Neuronal stem cell (in vitro differentiated cells): ENCODE data around the gene TMEM271.

Experiments used
- DNase-seq: peaks from one replicate; pipeline ENCODE4 v3.0.0-alpha.2; 2013; ENCODE audit warnings: low spot score
- H2AFZ ChIP-seq: one replicate; pipeline ENCODE4 v1.6.1; 2013; ENCODE audit warnings: mild to moderate bottlenecking, low read length, inconsistent platforms
- H2AK5ac ChIP-seq: 2 replicates; pipeline ENCODE4 v1.6.1; 2013; ENCODE audit warnings: low read depth, mild to moderate bottlenecking, inconsistent platforms, low read length, moderate library complexity, mixed read lengths
- H2BK120ac ChIP-seq: 2 replicates; pipeline ENCODE4 v1.6.1; 2013; ENCODE audit warnings: low read depth, mild to moderate bottlenecking, inconsistent platforms, low read length, moderate library complexity, mixed read lengths
- H2BK12ac ChIP-seq: one replicate; pipeline ENCODE4 v1.6.1; 2013; ENCODE audit warnings: low read length, inconsistent platforms
- H2BK15ac ChIP-seq: 2 replicates; pipeline ENCODE4 v1.6.1; 2013; ENCODE audit warnings: mild to moderate bottlenecking, low read length, inconsistent platforms, mixed read lengths
- H2BK5ac ChIP-seq: one replicate; pipeline ENCODE4 v1.6.1; 2013; ENCODE audit warnings: inconsistent platforms, mild to moderate bottlenecking, low read length, moderate library complexity
- H3K14ac ChIP-seq: one replicate; pipeline ENCODE4 v1.6.1; 2013; ENCODE audit warnings: low read length, inconsistent platforms
- H3K18ac ChIP-seq: 2 replicates; pipeline ENCODE4 v1.6.1; 2013; ENCODE audit warnings: low read length, inconsistent platforms
- H3K23ac ChIP-seq: 2 replicates; pipeline ENCODE4 v1.6.1; 2013; ENCODE audit warnings: low read depth, mild to moderate bottlenecking, mixed read lengths, low read length, inconsistent platforms; ENCODE audit not compliant: poor library complexity
- H3K27ac ChIP-seq: replicated peaks from 3 replicates; pipeline ENCODE4 v1.5.1; 2013; ENCODE audit warnings: low read length, inconsistent platforms
- H3K27me3 ChIP-seq, 3 experiments: 2 replicates each; pipeline ENCODE4 v1.6.1; 2013; ENCODE audit warnings: low read length in 3 of 3, mild to moderate bottlenecking in 2 of 3, inconsistent platforms in 1 of 3, low read depth in 1 of 3, mixed read lengths in 1 of 3, moderate library complexity in 1 of 3; ENCODE audit not compliant: control insufficient read depth in 3 of 3, insufficient read depth in 3 of 3
- H3K36me3 ChIP-seq, 2 donors: replicated peaks in 1 of 2; 2 replicates each; pipeline ENCODE4 v1.6.1; 2013; ENCODE audit warnings: low read length in 2 of 2; ENCODE audit not compliant: control insufficient read depth in 2 of 2, insufficient read depth in 2 of 2
- H3K4ac ChIP-seq: 2 replicates; pipeline ENCODE4 v1.6.1; 2013; ENCODE audit warnings: inconsistent platforms, mild to moderate bottlenecking, low read length, moderate library complexity
- H3K4me1 ChIP-seq, 2 donors: 1 replicate in 1 of 2; 2 replicates in 1 of 2; pipeline ENCODE4 v1.6.1; 2013; ENCODE audit warnings: low read length in 2 of 2, low read depth in 1 of 2; ENCODE audit not compliant: control insufficient read depth in 2 of 2, insufficient read depth in 1 of 2
- H3K4me2 ChIP-seq: one replicate; pipeline ENCODE4 v1.6.1; 2013; ENCODE audit warnings: mild to moderate bottlenecking, low read length, inconsistent platforms; ENCODE audit not compliant: insufficient read depth, poor library complexity, severe bottlenecking
- H3K4me3 ChIP-seq, 2 donors: 2 replicates each; pipeline ENCODE4 v1.5.1; 2013; ENCODE audit warnings: low read length in 2 of 2, mild to moderate bottlenecking in 2 of 2, inconsistent platforms in 1 of 2, moderate library complexity in 1 of 2
- H3K79me1 ChIP-seq: one replicate; pipeline ENCODE4 v1.6.1; 2013; ENCODE audit warnings: low read depth, mild to moderate bottlenecking, inconsistent platforms, low read length, moderate library complexity
- H3K9ac ChIP-seq: one replicate; pipeline ENCODE4 v1.6.1; 2013; ENCODE audit warnings: mild to moderate bottlenecking, low read depth, low read length, inconsistent platforms; ENCODE audit not compliant: poor library complexity
- H3K9me3 ChIP-seq, 2 donors: replicated peaks in 1 of 2; 2 replicates each; pipeline versions ENCODE3 to v1.6.1; 2013; ENCODE audit warnings: low read length in 2 of 2, mild to moderate bottlenecking in 2 of 2, inconsistent platforms in 1 of 2, low read depth in 1 of 2, mixed read lengths in 1 of 2, moderate library complexity in 1 of 2; ENCODE audit not compliant: control insufficient read depth in 2 of 2, insufficient read depth in 1 of 2
- H4K8ac ChIP-seq: one replicate; pipeline ENCODE4 v1.6.1; 2013; ENCODE audit warnings: low read depth, mild to moderate bottlenecking, inconsistent platforms, low read length, moderate library complexity
- H4K91ac ChIP-seq: one replicate; pipeline ENCODE4 v1.6.1; 2013; ENCODE audit warnings: low read length, low read depth, mild to moderate bottlenecking, inconsistent platforms; ENCODE audit not compliant: poor library complexity
- WGBS, 2 donors: extraction: QIAGEN DNeasy Blood & Tissue Kit; methylation state at CpG; one replicate each; pipeline ENCODE4 v1.1.7; 2013; ENCODE audit warnings: missing lambda C conversion rate in 2 of 2, mixed read lengths in 1 of 2; ENCODE audit not compliant: insufficient read length in 2 of 2, insufficient replicate concordance in 1 of 2; ENCODE audit errors: extremely low coverage in 2 of 2; 5-methylcytosine and 5-hydroxymethylcytosine counted together

Gene TMEM271

DNA sequence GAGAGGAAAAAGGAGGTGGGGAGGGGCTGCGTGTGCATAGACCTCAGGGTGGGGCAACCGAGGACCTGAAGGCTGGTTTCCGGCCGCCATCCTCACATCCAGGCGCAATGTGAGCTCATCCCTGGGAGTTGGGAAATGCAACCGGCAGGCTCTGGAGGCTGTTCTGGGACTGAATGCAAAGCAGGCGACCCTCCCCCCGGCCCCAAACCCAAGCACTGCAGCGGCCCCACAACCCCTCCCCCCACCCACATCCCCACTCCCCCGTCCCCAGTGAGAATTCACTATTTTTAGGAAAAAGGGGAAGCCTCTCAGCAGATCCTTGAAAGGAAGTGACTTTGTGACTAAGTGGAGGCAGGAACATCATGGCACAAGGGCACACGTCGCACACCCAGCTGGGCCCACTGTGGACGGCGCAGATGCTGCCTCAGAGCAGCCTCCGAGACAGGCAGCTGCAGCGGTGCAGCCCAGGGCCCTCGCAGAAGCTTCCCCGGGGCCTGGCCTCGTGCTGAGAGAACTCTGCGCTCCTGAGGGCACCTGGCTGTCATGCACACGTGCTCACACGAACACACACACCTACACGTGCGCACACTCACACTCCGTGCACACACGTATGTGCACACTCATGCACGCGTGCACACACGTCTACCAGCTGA lies 47.9 kb upstream of the TMEM271 start:
- no peak for DNase-seq
- H4K8ac ChIP-seq = peak overlapping the region; percentile 53
- peak overlapping the region; percentile 86 for H3K18ac ChIP-seq
- no peaks in the 10 kb centered on the region for H3K79me1 ChIP-seq
- no peak overlapping the region for H4K91ac ChIP-seq
- H3K36me3 ChIP-seq = no peaks in the 10 kb centered on the region
- peak overlapping the region; percentile 48 for H2BK12ac ChIP-seq
- peak overlapping the region; percentile 95 for H2AK5ac ChIP-seq
- peak overlapping the region; percentile 62 for H2BK5ac ChIP-seq
- H3K9ac ChIP-seq = no peak overlapping the region
- H2BK15ac ChIP-seq = peak overlapping the region; percentile 18
- H3K27ac ChIP-seq = no peak overlapping the region
- no CpG with 5 or more reads among the region's 29 CpGs for WGBS, 2 donors
- H2AFZ ChIP-seq = no peak overlapping the region
- H3K14ac ChIP-seq = peak overlapping the region; percentile 85
- H2BK120ac ChIP-seq = no peak overlapping the region
- H3K27me3 ChIP-seq = peaks cover 0 to 5% (median 3%) of the 10 kb centered on the region in 3 experiments
- H3K4me3 ChIP-seq = peak overlapping the region in 1 of 2 donors; percentile 17
- H3K23ac ChIP-seq = no peak overlapping the region
- no peak overlapping the region for H3K4ac ChIP-seq
- H3K4me1 ChIP-seq = peaks cover 3 to 16% of the 10 kb centered on the region in 2 donors
- H3K4me2 ChIP-seq = no peak overlapping the region
- H3K9me3 ChIP-seq = peaks cover 0 to 2% of the 10 kb centered on the region in 2 donors

- no peak overlapping the region for H3K27ac ChIP-seq
- peaks cover 3 to 16% of the 10 kb centered on the region in 2 donors for H3K4me1 ChIP-seq
- no peak for DNase-seq
- H2AK5ac ChIP-seq = peak overlapping the region; percentile 95
- H3K18ac ChIP-seq = peak overlapping the region; percentile 86
- H4K8ac ChIP-seq = no peak overlapping the region
- H3K9me3 ChIP-seq = peaks cover 0 to 2% of the 10 kb centered on the region in 2 donors
- H2BK15ac ChIP-seq = peak overlapping the region; percentile 91
- H3K4me3 ChIP-seq = no peak overlapping the region
- H3K4ac ChIP-seq = peak overlapping the region; percentile 69
- peak overlapping the region; percentile 58 for H2BK120ac ChIP-seq
- peak overlapping the region; percentile 30 for H2BK12ac ChIP-seq
- peak overlapping the region; percentile 62 for H2BK5ac ChIP-seq
- H3K27me3 ChIP-seq = peaks cover 0 to 3% (median 2%) of the 10 kb centered on the region in 3 experiments
- H3K9ac ChIP-seq = peak overlapping the region; percentile 54
- H3K79me1 ChIP-seq = no peaks in the 10 kb centered on the region
- no peaks in the 10 kb centered on the region for H3K36me3 ChIP-seq
- H3K14ac ChIP-seq = no peak overlapping the region
- no CpG with 5 or more reads among the region's 24 CpGs for WGBS, 2 donors
- H4K91ac ChIP-seq = peak overlapping the region; percentile 75
- no peak overlapping the region for H3K4me2 ChIP-seq
- H2AFZ ChIP-seq = no peak overlapping the region
- peak overlapping the region; percentile 58 for H3K23ac ChIP-seq
Observed at GRCh38 chr4:622996-623913, 47.2 kb upstream of the TMEM271 start.

DNA sequence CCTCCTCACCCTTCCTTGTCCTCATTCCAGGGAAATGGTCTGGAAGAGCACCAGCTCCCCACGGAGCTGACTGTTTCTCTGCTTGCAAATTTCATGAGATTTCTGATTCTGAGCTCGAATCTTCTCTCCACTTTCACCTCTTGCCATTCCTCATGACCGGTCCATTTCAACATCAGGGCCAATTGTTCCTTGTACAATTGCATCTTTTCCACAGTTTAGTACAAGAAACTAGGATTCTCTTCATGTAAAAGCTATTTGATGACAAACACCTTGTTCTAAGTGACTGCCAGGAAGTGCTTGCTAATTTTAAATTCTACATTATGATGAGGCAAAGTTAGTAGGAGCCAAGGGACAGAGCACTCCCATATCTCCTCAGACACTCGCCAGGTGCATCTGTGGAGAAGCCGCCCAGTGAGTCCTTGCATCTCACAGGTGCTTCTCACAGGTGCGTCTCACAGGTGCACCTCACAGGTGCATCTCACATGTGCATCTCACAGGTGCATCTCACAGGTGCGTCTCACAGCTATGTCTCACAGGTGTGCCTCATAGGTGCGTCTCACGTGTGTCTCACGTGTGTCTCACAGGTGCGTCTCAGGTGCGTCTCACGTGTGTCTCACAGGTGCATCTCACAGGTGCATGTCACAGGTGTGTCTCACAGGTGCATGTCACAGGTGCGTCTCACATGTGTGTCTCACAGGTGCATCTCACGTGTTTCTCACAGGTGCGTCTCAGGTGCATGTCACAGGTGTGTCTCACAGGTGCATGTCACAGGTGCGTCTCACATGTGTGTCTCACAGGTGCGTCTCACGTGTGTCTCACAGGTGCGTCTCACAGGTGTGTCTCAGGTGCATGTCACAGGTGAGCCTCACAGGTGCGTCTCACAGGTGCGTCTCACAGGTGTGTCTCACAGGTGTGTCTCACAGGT lies 46.2 kb upstream of the TMEM271 start:
- Histone ChIP-seq H3K23ac (no peak overlapping the region), H3K27ac (no peak overlapping the region), H3K4ac (no peak overlapping the region), H2AK5ac (no peak overlapping the region), H3K27me3 (peaks cover 0 to 3% (median 0%) of the 10 kb centered on the region in 3 experiments), H2BK15ac (no peak overlapping the region), H3K18ac (peak overlapping the region; percentile 73), H3K9ac (no peak overlapping the region), H3K4me1 (peaks cover 3 to 16% of the 10 kb centered on the region in 2 donors), H4K8ac (no peak overlapping the region), H3K9me3 (peaks cover 0 to 2% of the 10 kb centered on the region in 2 donors), H2BK12ac (no peak overlapping the region), H3K4me2 (no peak overlapping the region), H2AFZ (no peak overlapping the region), H3K14ac (no peak overlapping the region), H2BK5ac (no peak overlapping the region), H4K91ac (no peak overlapping the region), H3K79me1 (no peaks in the 10 kb centered on the region), H3K4me3 (peak overlapping the region in 1 of 2 donors; percentile 27), H2BK120ac (no peak overlapping the region), H3K36me3 (no peaks in the 10 kb centered on the region)
- DNase-seq = no peak
- no CpG with 5 or more reads among the region's 22 CpGs for WGBS, 2 donors
